Measurements from ENCODE around the gene F11R.

DNA sequence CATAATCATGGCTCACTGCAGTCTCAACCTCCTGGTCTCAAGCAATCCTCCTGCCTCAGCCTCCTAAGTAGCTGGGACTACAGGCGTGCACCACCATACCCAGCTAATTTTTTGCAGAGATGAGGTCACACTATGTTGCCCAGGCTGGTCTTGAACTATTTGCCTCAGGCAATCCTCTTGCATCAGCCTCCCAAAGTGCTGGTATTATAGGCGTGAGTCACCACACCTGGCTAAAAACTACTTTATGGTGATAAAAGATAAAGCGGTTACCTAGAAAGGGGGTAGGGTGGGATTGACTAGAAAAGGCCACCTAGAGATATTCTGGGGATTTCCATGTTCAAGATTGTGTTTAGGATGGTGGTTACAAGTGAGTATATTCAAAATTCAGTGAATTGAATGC is 12.8 kb upstream of the F11R start:
- no peak for TF ChIP-seq EZH2 (IDR thresholded peaks at IDR 0.05; ENCODE audit: low read length, missing control alignments)
- TF ChIP-seq, protein P1, sequence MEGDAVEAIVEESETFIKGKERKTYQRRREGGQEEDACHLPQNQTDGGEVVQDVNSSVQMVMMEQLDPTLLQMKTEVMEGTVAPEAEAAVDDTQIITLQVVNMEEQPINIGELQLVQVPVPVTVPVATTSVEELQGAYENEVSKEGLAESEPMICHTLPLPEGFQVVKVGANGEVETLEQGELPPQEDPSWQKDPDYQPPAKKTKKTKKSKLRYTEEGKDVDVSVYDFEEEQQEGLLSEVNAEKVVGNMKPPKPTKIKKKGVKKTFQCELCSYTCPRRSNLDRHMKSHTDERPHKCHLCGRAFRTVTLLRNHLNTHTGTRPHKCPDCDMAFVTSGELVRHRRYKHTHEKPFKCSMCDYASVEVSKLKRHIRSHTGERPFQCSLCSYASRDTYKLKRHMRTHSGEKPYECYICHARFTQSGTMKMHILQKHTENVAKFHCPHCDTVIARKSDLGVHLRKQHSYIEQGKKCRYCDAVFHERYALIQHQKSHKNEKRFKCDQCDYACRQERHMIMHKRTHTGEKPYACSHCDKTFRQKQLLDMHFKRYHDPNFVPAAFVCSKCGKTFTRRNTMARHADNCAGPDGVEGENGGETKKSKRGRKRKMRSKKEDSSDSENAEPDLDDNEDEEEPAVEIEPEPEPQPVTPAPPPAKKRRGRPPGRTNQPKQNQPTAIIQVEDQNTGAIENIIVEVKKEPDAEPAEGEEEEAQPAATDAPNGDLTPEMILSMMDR (conservative IDR thresholded peaks at IDR 0.05 in 1 of 2, IDR thresholded peaks at IDR 0.05 in 1 of 2; ENCODE audit: low read depth in 1 of 2, low read length in 2 of 2), result no peak

Data from fibroblast of lung (primary cell).